Common myeloid progenitor, CD34-positive (primary cell): ENCODE measurements around the gene EDNRA.

Experiments
- CTCF ChIA-PET: fragments of 350-600 bp; sonication (Branson Sonifier 250); formaldehyde crosslinking; loops from one replicate; lab custom pipeline; 2021; ENCODE audit warnings: antibody characterized with exemption; lab: Charles Lee
- POLR2A ChIA-PET: fragments of 350-600 bp; sonication (Branson Sonifier 250); formaldehyde crosslinking; loops from one replicate; lab custom pipeline; 2021; ENCODE audit warnings: antibody characterized with exemption; lab: Charles Lee
- DNase-seq, 3 donors: peaks; one replicate each; pipeline versions ENCODE4 v3.0.0 to v3.0.0-alpha.2; 2013
- H3K27ac ChIP-seq, 2 experiments: 1 replicate in 1 of 2; 2 replicates in 1 of 2; pipeline ENCODE4 v1.7.0; 2013; ENCODE audit warnings: inconsistent platforms in 2 of 2, low read length in 2 of 2, mild to moderate bottlenecking in 2 of 2, low read depth in 1 of 2, moderate library complexity in 1 of 2; ENCODE audit not compliant: severe bottlenecking in 2 of 2, insufficient read depth in 1 of 2, poor library complexity in 1 of 2
- H3K27me3 ChIP-seq, 5 experiments: replicated peaks in 2 of 5; 1 replicate in 3 of 5; 2 replicates in 2 of 5; pipeline versions ENCODE4 v1.6.1 to v1.7.0; 2013; ENCODE audit warnings: low read length in 4 of 5, mild to moderate bottlenecking in 2 of 5, moderate library complexity in 2 of 5, inconsistent platforms in 1 of 5; ENCODE audit not compliant: insufficient read depth in 5 of 5, control insufficient read depth in 4 of 5
- H3K36me3 ChIP-seq, 4 experiments: 1 replicate in 2 of 4; 2 replicates in 2 of 4; pipeline versions ENCODE4 v1.6.1 to v1.7.0; 2013; ENCODE audit warnings: low read length in 3 of 4, control low read depth in 1 of 4, mild to moderate bottlenecking in 1 of 4; ENCODE audit not compliant: control insufficient read depth in 4 of 4, insufficient read depth in 4 of 4
- H3K4me1 ChIP-seq, 4 experiments: 1 replicate in 3 of 4; 2 replicates in 1 of 4; pipeline versions ENCODE4 v1.6.1 to v1.7.1; 2013; ENCODE audit warnings: low read length in 3 of 4, mild to moderate bottlenecking in 3 of 4, control low read depth in 1 of 4, inconsistent platforms in 1 of 4, moderate library complexity in 1 of 4; ENCODE audit not compliant: control insufficient read depth in 4 of 4, insufficient read depth in 4 of 4; ENCODE audit errors: control extremely low read depth in 1 of 4
- H3K4me3 ChIP-seq, 7 experiments: 1 replicate in 4 of 7; 2 replicates in 3 of 7; pipeline versions ENCODE4 v1.5.1 to v1.7.0; 2013; ENCODE audit warnings: mild to moderate bottlenecking in 7 of 7, low read length in 6 of 7, moderate library complexity in 6 of 7, inconsistent platforms in 2 of 7, low read depth in 2 of 7, control low read depth in 1 of 7; ENCODE audit not compliant: insufficient read depth in 4 of 7, control insufficient read depth in 1 of 7; ENCODE audit errors: extremely low read depth in 1 of 7
- H3K9me3 ChIP-seq, 5 experiments: 1 replicate in 4 of 5; 2 replicates in 1 of 5; pipeline versions ENCODE4 v1.6.1 to v1.7.1; 2013; ENCODE audit warnings: low read length in 4 of 5, mild to moderate bottlenecking in 2 of 5, inconsistent platforms in 1 of 5, low read depth in 1 of 5, moderate library complexity in 1 of 5; ENCODE audit not compliant: control insufficient read depth in 4 of 5, insufficient read depth in 2 of 5; ENCODE audit errors: control extremely low read depth in 1 of 5
- WGBS: methylation state at CpG from one replicate; pipeline ENCODE4 v1.1.5; 2013; ENCODE audit not compliant: insufficient coverage; 5-methylcytosine and 5-hydroxymethylcytosine counted together

EDNRA gene

DNA sequence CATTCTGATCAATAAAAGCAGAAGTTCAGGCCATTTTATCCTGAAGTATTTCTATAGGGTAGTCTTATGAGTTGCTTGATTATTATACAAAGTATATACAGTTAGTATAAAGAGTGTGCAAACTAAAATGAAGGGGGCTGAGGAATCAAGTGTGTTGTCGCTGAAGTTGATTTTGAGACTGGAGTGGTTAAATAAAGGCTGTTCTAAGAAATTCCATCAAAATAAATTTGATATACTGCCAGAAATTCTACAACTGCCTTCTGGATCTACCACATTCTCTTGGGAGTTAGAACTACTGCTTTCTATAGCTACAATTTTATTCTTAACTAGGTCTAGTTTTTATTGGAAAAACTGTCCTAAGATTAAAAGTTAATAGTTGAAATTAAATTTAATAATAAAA lies 12.4 kb downstream of the EDNRA start:
- no peak overlapping the region for H3K4me3 ChIP-seq
- H3K4me1 ChIP-seq: no peaks in the 10 kb centered on the region
- peaks cover 0 to 2% (median 0%) of the 10 kb centered on the region in 5 experiments for H3K27me3 ChIP-seq
- H3K27ac ChIP-seq: no peak overlapping the region
- H3K9me3 ChIP-seq: no peaks in the 10 kb centered on the region
- CTCF ChIA-PET: no interaction called here
- no peak for DNase-seq
- POLR2A ChIA-PET: interaction anchor here (0.8 kb wide), 1 partner anchor 10 kb away, joined by 3 read pairs; no protein-coding TSS in a partner anchor
- WGBS: no CpG with 5 or more reads among the region's 1 CpG
- H3K36me3 ChIP-seq: no peaks in the 10 kb centered on the region

DNA sequence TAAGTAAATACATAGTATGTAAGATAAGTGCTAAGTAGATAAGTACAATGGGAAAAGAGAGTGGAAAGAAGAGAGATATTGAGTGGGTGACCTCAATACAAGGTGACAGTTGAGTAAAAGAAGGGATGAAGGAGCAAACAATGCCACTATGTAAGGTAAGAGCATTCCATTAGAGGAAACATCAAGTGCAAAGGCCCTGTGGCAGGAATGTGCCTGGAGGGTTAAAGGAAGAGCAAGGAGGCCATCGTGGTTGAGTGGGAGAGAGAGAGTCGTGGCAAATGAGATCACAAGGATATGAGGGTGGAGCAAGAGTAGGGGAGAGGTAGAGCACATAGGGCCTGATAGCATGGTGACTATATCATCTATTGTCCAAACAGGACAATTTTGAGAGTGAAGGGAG lies 13.4 kb downstream of the EDNRA start:
- H3K9me3 ChIP-seq: no peaks in the 10 kb centered on the region
- H3K27ac ChIP-seq: no peak overlapping the region
- H3K27me3 ChIP-seq: peaks cover 0 to 2% (median 0%) of the 10 kb centered on the region in 5 experiments
- no peak overlapping the region for H3K4me3 ChIP-seq
- WGBS: 86% methylated on average over 2 of the region's 2 CpGs
- ChIA-PET CTCF (no interaction called here), POLR2A (no interaction called here)
- H3K4me1 ChIP-seq: no peaks in the 10 kb centered on the region
- no peaks in the 10 kb centered on the region for H3K36me3 ChIP-seq
- no peak for DNase-seq

DNA sequence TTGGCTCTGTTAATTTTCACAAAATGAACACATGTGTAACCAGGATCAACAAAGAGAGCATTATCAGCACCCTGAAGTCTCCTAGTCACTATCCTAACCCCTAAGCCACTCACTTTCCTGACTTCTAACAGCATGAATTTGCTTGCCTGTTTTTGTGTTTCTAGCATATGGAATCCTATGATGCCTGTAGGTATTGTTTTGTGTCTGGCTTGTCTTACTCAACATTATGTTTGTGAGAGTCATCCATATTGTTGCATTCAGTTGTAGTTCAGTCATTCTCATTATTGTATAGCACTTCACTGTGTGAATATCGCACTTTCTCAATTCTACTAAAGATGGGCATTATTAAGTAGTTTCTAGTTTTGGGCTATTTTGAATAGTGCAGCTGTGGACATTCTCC lies 15.6 kb downstream of the EDNRA start:
- ChIA-PET CTCF (no interaction called here), POLR2A (no interaction called here)
- no CpG with 5 or more reads among the region's 1 CpG for WGBS
- Histone ChIP-seq H3K27ac (no peak overlapping the region), H3K4me3 (no peak overlapping the region), H3K4me1 (no peaks in the 10 kb centered on the region), H3K27me3 (no peaks in the 10 kb centered on the region), H3K9me3 (no peaks in the 10 kb centered on the region), H3K36me3 (no peaks in the 10 kb centered on the region)
- DNase-seq: no peak

DNA sequence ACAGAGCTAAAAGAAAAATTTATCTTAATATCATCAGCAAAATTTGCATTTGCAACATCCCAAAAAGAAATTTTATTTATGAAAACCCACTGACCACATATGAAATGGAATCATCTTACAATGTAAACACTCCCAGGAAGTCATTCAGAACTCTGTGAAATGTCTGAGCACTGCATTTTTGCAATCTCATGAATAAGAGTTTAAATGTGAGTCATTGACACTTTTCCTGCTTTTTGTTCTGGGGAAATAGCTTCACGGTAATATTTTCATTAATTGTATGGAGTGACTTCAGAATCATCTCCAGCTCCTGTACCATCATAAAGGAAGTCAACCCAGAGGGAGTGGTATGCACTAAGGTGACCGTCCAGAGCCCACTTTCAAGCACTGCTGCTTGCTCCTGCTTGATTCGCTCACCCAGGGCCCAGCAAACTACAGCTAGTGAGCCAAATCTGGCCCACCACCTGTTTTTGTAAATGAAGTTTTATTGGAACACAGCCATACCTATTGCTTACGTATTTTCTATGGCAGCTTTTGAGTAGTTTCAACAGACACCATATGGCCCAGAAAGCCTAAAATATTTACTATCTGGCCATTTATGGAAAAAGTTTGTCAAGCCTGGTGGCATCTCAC lies 17.2 kb downstream of the EDNRA start:
- ChIA-PET POLR2A (no interaction called here), CTCF (no interaction called here)
- H3K27me3 ChIP-seq: no peaks in the 10 kb centered on the region
- WGBS: 94% methylated on average over 2 of the region's 4 CpGs
- H3K9me3 ChIP-seq: no peaks in the 10 kb centered on the region
- H3K4me1 ChIP-seq: no peaks in the 10 kb centered on the region
- no peak overlapping the region for H3K27ac ChIP-seq
- H3K36me3 ChIP-seq: no peaks in the 10 kb centered on the region
- no peak for DNase-seq
- H3K4me3 ChIP-seq: no peak overlapping the region

DNA sequence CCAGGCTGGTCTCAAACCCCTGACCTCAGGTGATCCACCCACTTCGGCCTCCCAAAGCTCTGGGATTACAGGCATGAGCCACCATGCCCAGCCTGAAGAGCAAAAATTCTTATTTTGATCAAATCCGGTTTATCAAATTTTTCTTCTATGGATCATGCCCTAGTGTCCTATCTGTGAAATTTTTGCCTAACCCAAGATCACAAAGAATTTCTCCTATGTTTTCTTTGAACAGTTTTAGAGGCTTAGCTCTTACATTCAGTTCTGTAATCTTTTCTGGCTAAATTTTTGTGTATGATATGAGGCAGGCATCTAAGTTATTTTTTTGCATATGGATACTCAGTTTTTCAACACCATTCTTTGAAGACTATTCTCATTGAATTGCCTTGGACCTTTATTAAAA lies 27.4 kb downstream of the EDNRA start:
- 95% methylated on average over 2 of the region's 2 CpGs for WGBS
- POLR2A ChIA-PET: no interaction called here
- CTCF ChIA-PET: interaction anchor here (5.1 kb wide), 1 partner anchor 11 kb away, joined by 18 read pairs; no protein-coding TSS in a partner anchor

DNA sequence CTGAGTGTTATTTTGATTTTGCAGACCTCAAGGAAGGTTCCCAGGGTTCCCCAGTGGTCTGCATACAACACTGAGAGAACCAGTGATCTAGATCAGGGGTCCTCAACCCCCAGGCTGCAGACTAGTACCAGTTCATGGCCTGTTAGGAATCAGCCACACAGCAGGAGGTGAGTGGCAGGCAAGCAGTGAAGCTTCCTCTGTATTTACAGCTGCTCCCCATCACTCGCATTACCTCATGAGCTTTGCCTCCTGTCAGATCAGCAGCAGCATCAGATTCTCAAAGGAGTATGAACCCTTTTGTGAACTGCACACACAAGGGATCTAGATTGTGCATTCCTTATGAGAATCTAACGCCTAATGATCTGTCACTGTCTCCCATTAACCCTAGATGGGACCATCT lies 28.5 kb downstream of the EDNRA start:
- Histone ChIP-seq H3K36me3 (no peaks in the 10 kb centered on the region), H3K27me3 (peaks cover 0 to 2% (median 0%) of the 10 kb centered on the region in 5 experiments), H3K9me3 (no peaks in the 10 kb centered on the region), H3K27ac (no peak overlapping the region), H3K4me1 (no peaks in the 10 kb centered on the region), H3K4me3 (no peak overlapping the region)
- WGBS: 100% methylated on average over 1 of the region's 2 CpGs
- ChIA-PET CTCF (interaction anchor here (1.3 to 5.1 kb wide), 2 partner anchors 10 to 348 kb away, joined by 3 to 18 read pairs; no protein-coding TSS in a partner anchor), POLR2A (no interaction called here)
- DNase-seq: no peak

More for the DNA sequence above, 27.4 kb downstream of the EDNRA start:
- Histone ChIP-seq H3K27ac (no peak overlapping the region), H3K27me3 (peaks cover 0 to 1% (median 0%) of the 10 kb centered on the region in 5 experiments), H3K4me1 (no peaks in the 10 kb centered on the region), H3K36me3 (no peaks in the 10 kb centered on the region), H3K4me3 (no peak overlapping the region), H3K9me3 (no peaks in the 10 kb centered on the region)
- no peak for DNase-seq

DNA sequence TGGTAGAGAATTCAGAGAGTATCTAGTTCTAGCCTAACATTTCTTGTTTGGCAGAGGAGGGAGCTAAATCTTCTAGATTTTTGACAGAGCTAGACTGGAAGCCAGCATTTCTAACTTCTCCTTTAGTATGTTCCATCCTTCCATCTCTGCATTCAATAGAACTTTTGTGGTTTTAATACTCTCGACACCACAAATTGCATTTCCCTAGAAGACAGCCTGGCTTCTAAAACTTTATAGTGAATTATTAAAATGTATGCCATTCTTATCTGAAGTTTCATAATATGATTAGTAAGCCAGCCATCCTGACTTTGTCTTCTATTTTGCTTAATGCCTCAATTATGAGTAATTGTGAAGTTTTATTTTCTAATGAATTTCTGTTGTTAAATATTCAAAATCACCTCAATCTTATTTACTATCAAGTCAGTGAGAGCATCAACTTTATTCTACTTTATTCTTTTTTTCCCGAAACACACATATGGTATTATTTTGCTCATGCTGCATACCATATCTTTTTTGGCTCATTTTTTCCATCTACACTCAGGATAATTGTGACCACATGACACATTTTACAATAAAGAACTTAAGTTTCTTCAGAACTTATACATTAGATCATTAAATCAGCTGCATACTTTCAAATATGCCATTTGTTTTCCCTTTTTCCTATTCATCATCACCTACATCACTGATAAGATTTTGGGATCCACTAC lies 30.2 kb downstream of the EDNRA start:
- ChIA-PET CTCF (interaction anchor here (1.1 to 5.1 kb wide), 2 partner anchors 8 to 356 kb away, joined by 4 to 18 read pairs; no protein-coding TSS in a partner anchor), POLR2A (no interaction called here)
- DNase-seq: no peak

More for the DNA sequence above, 30.2 kb downstream of the EDNRA start:
- Histone ChIP-seq H3K4me3 (no peak overlapping the region), H3K27ac (no peak overlapping the region), H3K4me1 (no peaks in the 10 kb centered on the region), H3K9me3 (no peaks in the 10 kb centered on the region), H3K36me3 (no peaks in the 10 kb centered on the region), H3K27me3 (peaks cover 0 to 2% (median 0%) of the 10 kb centered on the region in 5 experiments)
- 90% methylated on average over 1 of the region's 2 CpGs for WGBS
